Parathyroid adenoma (tissue), 2 donors: ENCODE data around the gene NPBWR2.
"Not testable (repeated sequence)": the region's sequence is repeated elsewhere in the genome, so short reads cannot be mapped to it uniquely, and the experiment has no call there.

Experiments used
- H2AFZ ChIP-seq: fragments of 300-600 bp; sonication (generic); one replicate; pipeline ENCODE4 v1.7.0; 2017; ENCODE audit warnings: antibody characterized with exemption, mild to moderate bottlenecking
- H3K27ac ChIP-seq: fragments of 300-600 bp; sonication (generic); one replicate; pipeline ENCODE4 v1.7.0; 2017
- H3K27me3 ChIP-seq: fragments of 300-600 bp; sonication (generic); one replicate; pipeline ENCODE4 v1.7.0; 2017; ENCODE audit warnings: low read length; ENCODE audit not compliant: control insufficient read depth, insufficient read depth
- H3K36me3 ChIP-seq: fragments of 300-600 bp; sonication (generic); one replicate; pipeline ENCODE4 v1.7.0; 2017; ENCODE audit warnings: low read length; ENCODE audit not compliant: control insufficient read depth, insufficient read depth
- H3K4me1 ChIP-seq: fragments of 300-600 bp; sonication (generic); one replicate; pipeline ENCODE4 v1.7.0; 2017; ENCODE audit warnings: control low read depth
- H3K4me2 ChIP-seq: fragments of 300-600 bp; sonication (generic); one replicate; pipeline ENCODE4 v1.7.0; 2017; ENCODE audit warnings: low read length
- H3K4me3 ChIP-seq: fragments of 300-600 bp; sonication (generic); one replicate; pipeline ENCODE4 v1.7.0; 2017; ENCODE audit warnings: low read depth, low read length
- H3K79me2 ChIP-seq: fragments of 300-600 bp; sonication (generic); one replicate; pipeline ENCODE4 v1.7.0; 2017; ENCODE audit warnings: control low read depth
- H3K9ac ChIP-seq: fragments of 300-600 bp; sonication (generic); one replicate; pipeline ENCODE4 v1.7.0; 2017; ENCODE audit warnings: mild to moderate bottlenecking
- H3K9me3 ChIP-seq: fragments of 300-600 bp; sonication (generic); one replicate; pipeline ENCODE4 v1.7.0; 2017; ENCODE audit warnings: low read length; ENCODE audit not compliant: control insufficient read depth
- TF ChIP-seq, protein P1 (sequence below): fragments of 300-600 bp; sonication (generic); IDR thresholded peaks from one replicate; pipeline ENCODE4 v1.7.0; 2017; ENCODE audit warnings: antibody characterized with exemption, mild to moderate bottlenecking
- donor health status: primary hyperparathyroidism.

Gene NPBWR2

DNA sequence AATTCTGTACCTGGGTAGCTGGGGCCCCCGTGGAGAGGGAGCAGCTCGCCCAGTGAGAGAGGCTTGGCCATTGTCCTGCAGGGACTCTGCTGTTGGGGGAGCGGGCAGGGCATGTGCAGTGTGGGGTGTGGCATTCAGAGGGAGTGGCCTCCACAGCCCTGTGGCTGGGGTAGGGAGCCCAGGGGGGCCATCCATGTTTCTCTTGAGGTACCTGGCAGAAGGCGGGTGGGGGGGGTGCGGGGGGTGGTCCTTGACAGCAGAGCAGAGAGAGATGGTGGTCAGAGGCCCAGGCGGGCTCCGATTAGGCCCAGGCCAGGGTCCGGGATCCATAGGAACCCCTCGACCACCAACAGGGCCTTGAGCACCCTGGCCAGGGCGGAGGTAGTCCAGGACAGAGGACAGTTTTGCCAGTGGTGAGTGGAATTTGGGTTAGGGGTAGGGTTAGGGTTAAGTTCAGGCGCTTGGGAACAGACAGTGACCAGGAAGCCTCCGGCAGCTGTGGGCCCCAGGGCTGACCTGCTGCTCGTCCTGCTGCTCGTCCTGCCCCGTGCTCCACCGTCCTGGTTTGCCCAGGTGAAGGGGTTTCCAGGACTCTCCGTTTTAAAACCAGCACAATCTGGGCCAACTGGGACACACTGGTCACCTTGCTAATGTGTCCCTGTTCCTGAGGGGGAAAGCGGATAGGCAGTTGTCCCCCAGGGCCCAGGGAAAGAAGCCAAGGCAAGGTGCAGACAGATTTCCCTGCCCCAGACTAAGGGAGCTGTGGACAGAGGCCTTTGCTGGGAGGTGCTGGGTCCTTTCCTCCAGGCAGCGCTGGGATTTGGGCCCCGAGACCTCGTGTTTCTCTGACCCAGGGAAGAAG is 32.1 kb upstream of the NPBWR2 start:
- Histone ChIP-seq H3K4me2 (no peak overlapping the region), H3K36me3 (no peaks in the 10 kb centered on the region), H2AFZ (no peak overlapping the region), H3K9me3 (no peaks in the 10 kb centered on the region), H3K4me3 (no peak overlapping the region), H3K27me3 (no peaks in the 10 kb centered on the region), H3K27ac (no peak overlapping the region), H3K9ac (no peak overlapping the region), H3K79me2 (peaks cover 24% of the 10 kb centered on the region), H3K4me1 (no peaks in the 10 kb centered on the region)
- TF ChIP-seq, protein P1, sequence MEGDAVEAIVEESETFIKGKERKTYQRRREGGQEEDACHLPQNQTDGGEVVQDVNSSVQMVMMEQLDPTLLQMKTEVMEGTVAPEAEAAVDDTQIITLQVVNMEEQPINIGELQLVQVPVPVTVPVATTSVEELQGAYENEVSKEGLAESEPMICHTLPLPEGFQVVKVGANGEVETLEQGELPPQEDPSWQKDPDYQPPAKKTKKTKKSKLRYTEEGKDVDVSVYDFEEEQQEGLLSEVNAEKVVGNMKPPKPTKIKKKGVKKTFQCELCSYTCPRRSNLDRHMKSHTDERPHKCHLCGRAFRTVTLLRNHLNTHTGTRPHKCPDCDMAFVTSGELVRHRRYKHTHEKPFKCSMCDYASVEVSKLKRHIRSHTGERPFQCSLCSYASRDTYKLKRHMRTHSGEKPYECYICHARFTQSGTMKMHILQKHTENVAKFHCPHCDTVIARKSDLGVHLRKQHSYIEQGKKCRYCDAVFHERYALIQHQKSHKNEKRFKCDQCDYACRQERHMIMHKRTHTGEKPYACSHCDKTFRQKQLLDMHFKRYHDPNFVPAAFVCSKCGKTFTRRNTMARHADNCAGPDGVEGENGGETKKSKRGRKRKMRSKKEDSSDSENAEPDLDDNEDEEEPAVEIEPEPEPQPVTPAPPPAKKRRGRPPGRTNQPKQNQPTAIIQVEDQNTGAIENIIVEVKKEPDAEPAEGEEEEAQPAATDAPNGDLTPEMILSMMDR, result no peak

DNA sequence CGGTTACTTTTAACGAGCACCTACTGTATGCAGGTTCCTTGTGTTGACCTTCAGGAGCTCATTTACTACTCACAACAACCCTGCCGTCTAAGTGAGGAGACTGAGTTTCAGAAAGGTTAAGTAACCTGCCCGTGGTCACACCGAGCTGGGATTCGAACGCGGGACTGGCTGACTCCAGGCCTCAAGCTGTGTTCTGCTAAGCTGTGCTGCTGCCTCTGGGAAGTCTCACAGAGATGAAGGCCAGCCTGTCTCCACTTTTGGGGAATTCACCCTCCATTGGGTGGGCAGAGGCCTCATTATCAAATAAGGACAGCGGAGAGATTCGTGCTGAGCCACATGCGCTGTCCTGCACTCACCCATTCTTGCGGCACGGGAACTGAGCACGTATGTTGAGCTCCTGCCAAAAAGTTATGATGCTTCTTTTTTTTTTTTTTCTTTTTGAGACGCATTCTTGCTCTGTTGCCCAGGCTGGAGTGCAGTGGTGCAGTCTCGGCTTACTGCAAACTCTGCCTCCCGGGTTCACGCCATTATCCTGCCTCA is 31.0 kb upstream of the NPBWR2 start:
- TF ChIP-seq, protein P1, result no peak

DNA sequence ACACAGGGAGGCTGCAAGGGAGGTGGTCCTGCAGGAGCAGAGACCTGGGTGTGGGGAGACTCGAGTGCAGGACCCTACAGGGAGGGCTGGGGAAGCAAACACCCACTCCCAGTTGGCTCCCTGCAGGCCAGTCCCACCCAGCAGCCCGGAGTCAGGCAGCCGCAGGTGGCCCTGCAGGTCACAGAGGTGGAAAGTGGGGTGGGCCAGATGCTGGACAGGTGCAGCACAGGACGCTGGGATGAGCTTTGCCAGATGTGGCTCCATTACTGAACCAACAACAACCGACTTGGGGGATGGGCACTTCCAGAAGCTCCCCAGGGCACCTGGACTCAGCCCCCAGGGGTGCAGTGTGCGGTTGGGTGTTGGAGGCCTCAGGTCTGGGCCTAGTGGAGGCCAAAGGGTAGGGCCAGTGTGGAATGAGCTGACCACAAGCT is 30.2 kb upstream of the NPBWR2 start:
- H3K79me2 ChIP-seq, result peaks cover 14% of the 10 kb centered on the region
- H3K27me3 ChIP-seq, result no peaks in the 10 kb centered on the region
- no peak overlapping the region for H3K27ac ChIP-seq
- H3K4me2 ChIP-seq, result no peak overlapping the region
- H3K4me3 ChIP-seq, result no peak overlapping the region
- H3K9me3 ChIP-seq, result no peaks in the 10 kb centered on the region
- TF ChIP-seq, protein P1, result no peak
- no peaks in the 10 kb centered on the region for H3K36me3 ChIP-seq
- H3K9ac ChIP-seq, result no peak overlapping the region
- H3K4me1 ChIP-seq, result no peaks in the 10 kb centered on the region
- H2AFZ ChIP-seq, result no peak overlapping the region

More for the DNA sequence above, 31.0 kb upstream of the NPBWR2 start:
- no peak overlapping the region for H3K27ac ChIP-seq
- H3K9me3 ChIP-seq, result no peaks in the 10 kb centered on the region
- H3K79me2 ChIP-seq, result peaks cover 14% of the 10 kb centered on the region
- H3K36me3 ChIP-seq, result no peaks in the 10 kb centered on the region
- no peaks in the 10 kb centered on the region for H3K27me3 ChIP-seq
- no peaks in the 10 kb centered on the region for H3K4me1 ChIP-seq
- no peak overlapping the region for H3K9ac ChIP-seq
- no peak overlapping the region for H3K4me2 ChIP-seq
- no peak overlapping the region for H3K4me3 ChIP-seq
- H2AFZ ChIP-seq, result no peak overlapping the region

DNA sequence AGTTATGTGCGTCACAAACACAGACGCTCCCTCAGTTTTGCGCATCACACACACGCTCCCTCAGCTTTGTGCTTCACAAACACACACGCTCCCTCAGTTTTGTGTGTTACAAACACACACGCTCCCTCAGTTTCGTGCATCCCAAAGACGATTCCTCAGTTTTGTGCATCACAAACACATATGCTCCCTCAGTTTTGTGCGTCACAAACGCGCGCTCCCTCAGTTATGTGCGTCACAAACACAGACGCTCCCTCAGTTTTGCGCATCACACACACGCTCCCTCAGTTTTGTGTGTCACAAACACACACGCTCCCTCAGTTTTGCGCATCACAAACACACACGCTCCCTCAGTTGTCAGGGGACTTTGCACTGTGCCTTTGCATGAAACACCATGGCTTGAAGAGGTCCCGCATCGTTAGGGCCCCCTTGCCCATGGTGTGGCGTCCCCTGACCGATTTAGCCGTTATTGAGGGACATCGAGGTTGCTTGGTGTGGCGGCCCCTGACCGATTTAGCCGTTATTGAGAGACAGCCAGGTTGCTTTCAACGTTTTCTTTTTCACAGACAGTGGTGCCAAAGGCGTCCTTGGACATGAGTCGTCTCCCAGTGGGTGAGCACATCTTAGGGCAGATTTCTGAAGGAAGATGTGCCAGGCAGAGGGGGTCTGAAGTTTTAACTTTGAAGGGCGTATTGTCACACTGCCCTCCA is 28.8 kb upstream of the NPBWR2 start:
- no peaks in the 10 kb centered on the region for H3K36me3 ChIP-seq
- no peaks in the 10 kb centered on the region for H3K27me3 ChIP-seq
- TF ChIP-seq, protein P1, result no peak
- H3K79me2 ChIP-seq, result peaks cover 15% of the 10 kb centered on the region
- no peak overlapping the region for H2AFZ ChIP-seq
- no peaks in the 10 kb centered on the region for H3K9me3 ChIP-seq
- H3K4me2 ChIP-seq, result no peak overlapping the region
- H3K4me3 ChIP-seq, result no peak overlapping the region
- no peak overlapping the region for H3K27ac ChIP-seq
- H3K9ac ChIP-seq, result no peak overlapping the region
- H3K4me1 ChIP-seq, result no peaks in the 10 kb centered on the region

DNA sequence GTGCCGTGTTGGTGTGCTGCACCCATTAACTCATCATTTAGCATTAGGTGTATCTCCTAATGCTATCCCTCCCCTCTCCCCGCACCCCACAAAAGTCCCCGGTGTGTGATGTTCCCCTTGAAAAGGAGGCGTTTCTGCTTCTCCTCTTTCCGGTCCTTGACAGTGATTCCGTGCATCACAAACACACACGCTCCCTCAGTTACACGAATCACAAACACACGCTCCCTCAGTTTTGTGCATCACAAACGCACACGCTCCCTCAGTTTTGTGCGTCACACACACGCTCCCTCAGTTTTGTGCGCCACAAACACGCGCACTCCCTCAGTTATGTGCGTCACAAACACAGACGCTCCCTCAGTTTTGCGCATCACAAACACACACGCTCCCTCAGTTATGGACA is 27.4 kb upstream of the NPBWR2 start:
- H3K4me1 ChIP-seq, H3K27ac ChIP-seq, H2AFZ ChIP-seq, H3K4me3 ChIP-seq, H3K27me3 ChIP-seq, H3K4me2 ChIP-seq, H3K9ac ChIP-seq, H3K36me3 ChIP-seq, H3K9me3 ChIP-seq: not testable (repeated sequence)
- H3K79me2 ChIP-seq, result peaks cover 25% of the 10 kb centered on the region
